Heart left ventricle (tissue), 16 donors: ENCODE results near the gene CFAP52. TPM values are rescaled to one million over a fixed set of nuclear protein-coding genes. Genes with fewer than 3 reads are reported as not detected.

Source experiments
- ATAC-seq, 4 donors: fragments of 200-7000 bp; cut with Tn5 transposase; one replicate each; pipeline ENCODE4 v1.9.1; 2020 to 2022; ENCODE audit warnings: moderate library complexity in 4 of 4, mild to moderate bottlenecking in 3 of 4, moderate number of reproducible peaks in 1 of 4
- DNase-seq, 5 donors: peaks; one replicate each; pipeline ENCODE4 v3.0.0-alpha.2; 2020
- H3K27ac ChIP-seq, 12 donors: fragments of 200-600 bp; sonication (generic) in 4 of 12; one replicate each; pipeline versions ENCODE4 v1.5.0 to v1.8.0; 2016 to 2022; ENCODE audit warnings: mild to moderate bottlenecking in 2 of 12
- H3K27me3 ChIP-seq, 9 donors: fragments of 200-600 bp; sonication (generic) in 2 of 9; one replicate each; pipeline versions ENCODE4 v1.5.1 to v1.8.0; 2016 to 2022; ENCODE audit warnings: mild to moderate bottlenecking in 3 of 9
- H3K36me3 ChIP-seq, 9 donors: fragments of 200-600 bp; sonication (generic) in 2 of 9; one replicate each; pipeline versions ENCODE4 v1.5.0 to v1.8.0; 2018 to 2022; ENCODE audit warnings: mild to moderate bottlenecking in 2 of 9
- H3K4me1 ChIP-seq, 12 donors: fragments of 200-600 bp; sonication (generic) in 4 of 12; one replicate each; pipeline versions ENCODE4 v1.5.0 to v1.8.0; 2016 to 2022; ENCODE audit warnings: mild to moderate bottlenecking in 3 of 12
- H3K4me3 ChIP-seq, 12 donors: fragments of 200-600 bp; sonication (generic) in 4 of 12; one replicate each; pipeline versions ENCODE4 v1.5.0 to v1.8.0; 2017 to 2022; ENCODE audit warnings: mild to moderate bottlenecking in 9 of 12, moderate library complexity in 4 of 12
- H3K9me3 ChIP-seq, 12 donors: fragments of 200-600 bp; sonication (generic) in 4 of 12; one replicate each; pipeline versions ENCODE4 v1.5.0 to v1.8.0; 2016 to 2022; ENCODE audit warnings: mild to moderate bottlenecking in 1 of 12
- POLR2A ChIP-seq, 2 donors: fragments of 450-650 bp; IDR thresholded peaks; one replicate each; pipeline ENCODE4 v1.6.1; 2017; ENCODE audit warnings: antibody characterized with exemption in 2 of 2, mild to moderate bottlenecking in 2 of 2, moderate library complexity in 2 of 2
- WGBS, 4 donors: extraction: QIAGEN DNeasy Blood & Tissue Kit in 2 of 4; methylation state at CpG; one replicate each; pipeline versions ENCODE4 v1.1.5 to v1.1.7; 2013 to 2018; 5-methylcytosine and 5-hydroxymethylcytosine counted together
- intact Hi-C, 10 donors: fragments of 100-400 bp; cut with DNase I; formaldehyde crosslinking; loops; one replicate each; pipeline versions ENCODE4 v1.11.1 to v1.14.2; 2022
- polyA plus RNA-seq, 2 donors: library from polyadenylated mRNA; stranded (reverse); fragments of 200-250 nt; gene quantifications; one replicate each; pipeline ENCODE4 v1.2.3, GENCODE V29; 2013
- total RNA-seq, 9 donors: library from RNA; depleted of rRNA in 2 of 9; stranded (reverse); fragments of >200 nt in 2 of 9; fragmentation: NEBNext Ultra II Directional in 3 of 9; extraction: Animal tissue kit (Norgen Biotek cat#: 25700) in 3 of 9; gene quantifications; one replicate each; pipeline versions ENCODE4 v1.1.0 to v1.2.4, GENCODE V29; 2016 to 2023
- TF ChIP-seq, protein P1 (sequence below), 12 donors: fragments of 200-600 bp; sonication (generic) in 4 of 12; IDR thresholded peaks; one replicate each; pipeline versions ENCODE4 v1.5.0 to v1.8.0; 2018 to 2022; ENCODE audit warnings: antibody characterized with exemption in 12 of 12, mild to moderate bottlenecking in 5 of 12
- donor health status: ischemic (EF 13 %, LVEDD 7.1; RV severe dilation, severe dysfunction).
- donor health status: healthy with polysubstance abuse.
- donor health status: DM: no; HTN: yes; CAD: no.
- donor health status: DM: no; HTN: no; CAD: no.
- donor health status: ischemic (EF 25% LVEDD 6.9; RV normal size, moderate dysfunction).
- donor health status: ischemic (EF 25% LVEDD 5.7; RV mildly dilated, moderate dysfunction).
- donor health status: healthy.
- donor health status: DM: yes; HTN: yes; CAD: no.
- donor health status: ischemic (EF 35%, LVEDD 5.7; RV mildly dilated, moderate dysfunction).
- donor health status: nonischemic (EF 11% LVEDD 7.7; RV severe dilation, severe dysfunction).
- donor health status: DM: yes; HTN: yes; CAD: no.
- donor health status: PGD.
- donor health status: ischemic (EF 29% LVEDD 5.4; RV normal size, mild dysfunction).
- donor health status: nonischemic (EF 23%, LVEDD 6.1; RV moderate dilation, normal function).

Gene CFAP52
- total and polyA plus RNA-seq, 11 donors = 0.87 TPM; not detected in 10

- DNase-seq (no peak), ATAC-seq (no peak)
- Histone ChIP-seq H3K27ac (no peak overlapping the region), H3K27me3 (no peaks in the 10 kb centered on the region), H3K9me3 (peaks cover 0 to 21% (median 10%) of the 10 kb centered on the region in 12 donors), H3K4me1 (no peaks in the 10 kb centered on the region), H3K4me3 (no peak overlapping the region), H3K36me3 (no peaks in the 10 kb centered on the region)
- TF ChIP-seq, protein P1, sequence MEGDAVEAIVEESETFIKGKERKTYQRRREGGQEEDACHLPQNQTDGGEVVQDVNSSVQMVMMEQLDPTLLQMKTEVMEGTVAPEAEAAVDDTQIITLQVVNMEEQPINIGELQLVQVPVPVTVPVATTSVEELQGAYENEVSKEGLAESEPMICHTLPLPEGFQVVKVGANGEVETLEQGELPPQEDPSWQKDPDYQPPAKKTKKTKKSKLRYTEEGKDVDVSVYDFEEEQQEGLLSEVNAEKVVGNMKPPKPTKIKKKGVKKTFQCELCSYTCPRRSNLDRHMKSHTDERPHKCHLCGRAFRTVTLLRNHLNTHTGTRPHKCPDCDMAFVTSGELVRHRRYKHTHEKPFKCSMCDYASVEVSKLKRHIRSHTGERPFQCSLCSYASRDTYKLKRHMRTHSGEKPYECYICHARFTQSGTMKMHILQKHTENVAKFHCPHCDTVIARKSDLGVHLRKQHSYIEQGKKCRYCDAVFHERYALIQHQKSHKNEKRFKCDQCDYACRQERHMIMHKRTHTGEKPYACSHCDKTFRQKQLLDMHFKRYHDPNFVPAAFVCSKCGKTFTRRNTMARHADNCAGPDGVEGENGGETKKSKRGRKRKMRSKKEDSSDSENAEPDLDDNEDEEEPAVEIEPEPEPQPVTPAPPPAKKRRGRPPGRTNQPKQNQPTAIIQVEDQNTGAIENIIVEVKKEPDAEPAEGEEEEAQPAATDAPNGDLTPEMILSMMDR (IDR thresholded peaks at IDR 0.05) = no peak
- no peak for TF ChIP-seq POLR2A (IDR thresholded peaks at IDR 0.05)
- 65 to 77% (median 69%) methylated on average over 7 of the region's 7 CpGs for WGBS, 4 donors
- intact Hi-C loops = no loop called here
Measured at GRCh38 chr17:9677411-9677810, 101.0 kb downstream of the CFAP52 start.

- Histone ChIP-seq H3K4me1 (no peaks in the 10 kb centered on the region), H3K36me3 (no peaks in the 10 kb centered on the region), H3K9me3 (peaks cover 0 to 21% (median 10%) of the 10 kb centered on the region in 12 donors), H3K4me3 (no peak overlapping the region), H3K27ac (no peak overlapping the region), H3K27me3 (no peaks in the 10 kb centered on the region)
- no peak for DNase-seq
- TF ChIP-seq, protein P1 (IDR thresholded peaks at IDR 0.05) = no peak
- no peak for TF ChIP-seq POLR2A (IDR thresholded peaks at IDR 0.05)
- 62 to 75% (median 74%) methylated on average over 4 of the region's 4 CpGs for WGBS, 4 donors
- intact Hi-C loops = no loop called here
- no peak for ATAC-seq
Measured at GRCh38 chr17:9677896-9678295, 101.5 kb downstream of the CFAP52 start.

DNA sequence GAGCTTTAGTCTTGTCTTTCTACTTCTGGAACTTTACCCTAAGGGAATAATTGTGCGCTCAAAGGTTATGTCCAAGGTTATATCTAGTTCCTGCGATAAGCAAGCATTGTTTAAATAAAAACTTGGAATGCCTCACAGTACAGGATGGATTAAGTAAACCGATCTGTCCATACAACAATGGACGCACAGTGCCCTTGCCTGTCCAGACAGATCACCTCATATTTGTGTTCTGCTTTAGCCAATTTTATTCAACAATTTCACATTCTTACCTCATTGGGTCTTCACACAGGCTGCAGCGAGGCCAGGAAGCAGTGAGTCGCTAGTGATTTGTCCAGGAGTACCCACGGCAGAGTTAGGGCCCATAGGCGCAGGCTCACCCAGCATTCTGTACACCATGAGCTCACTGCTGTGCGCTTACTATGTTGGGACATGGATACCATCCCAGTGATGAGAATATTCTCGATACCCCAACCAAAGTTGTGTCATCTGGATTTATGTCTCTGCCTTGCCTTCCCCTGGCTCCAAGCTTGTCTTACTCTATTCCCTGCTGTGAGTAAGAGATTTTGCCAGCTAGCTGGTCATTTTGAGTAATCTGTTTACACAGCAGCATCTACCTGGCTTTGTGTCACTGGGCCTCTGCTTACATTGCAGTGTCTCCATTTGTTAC is 108.6 kb downstream of the CFAP52 start:
- H3K36me3 ChIP-seq = no peaks in the 10 kb centered on the region
- no peak overlapping the region for H3K27ac ChIP-seq
- peaks cover 0 to 10% (median 4%) of the 10 kb centered on the region in 12 donors for H3K9me3 ChIP-seq
- no peak overlapping the region for H3K4me3 ChIP-seq
- no peak for ATAC-seq
- H3K4me1 ChIP-seq = no peaks in the 10 kb centered on the region
- 68 to 82% (median 76%) methylated on average over 10 of the region's 10 CpGs for WGBS, 4 donors
- intact Hi-C loops = no loop called here
- peaks cover 0 to 3% (median 0%) of the 10 kb centered on the region in 9 donors for H3K27me3 ChIP-seq
- DNase-seq = no peak
- TF ChIP-seq, protein P1 (IDR thresholded peaks at IDR 0.05) = no peak
- no peak for TF ChIP-seq POLR2A (IDR thresholded peaks at IDR 0.05)

Other genes with a start within 250 kb of the CFAP52 start
- 10 to 100 TPM; 51.9 to 86.0 (median 62.3) TPM for gene STX8, start 822 bp upstream of the CFAP52 start, total RNA-seq
- 10 to 100 TPM; 43.2 to 85.7 TPM for gene STX8, start 822 bp upstream of the CFAP52 start, polyA plus RNA-seq
- gene USP43, start 68.9 kb downstream of the CFAP52 start, total RNA-seq = under 1 TPM in 3 of 9 donors, not detected in 6; 0.12 to 0.41 (median 0.16) TPM
- gene USP43, start 68.9 kb downstream of the CFAP52 start, polyA plus RNA-seq = under 1 TPM in 1 of 2 donors, not detected in 1; 0.01 TPM
- 10 to 100 TPM in 8 of 9 donors, 1 to 10 TPM in 1; 1.8 to 71.2 (median 23.4) TPM for gene DHRS7C, start 214.9 kb downstream of the CFAP52 start, total RNA-seq
- 10 to 100 TPM; 11.3 to 38.6 TPM for gene DHRS7C, start 214.9 kb downstream of the CFAP52 start, polyA plus RNA-seq
- not detected for gene GSG1L2, start 245.4 kb downstream of the CFAP52 start, total RNA-seq
- gene GSG1L2, start 245.4 kb downstream of the CFAP52 start, polyA plus RNA-seq = not detected
- gene GLP2R, start 249.3 kb downstream of the CFAP52 start, total RNA-seq = under 1 TPM in 6 of 9 donors, not detected in 3; 0.05 to 0.91 (median 0.15) TPM
- gene GLP2R, start 249.3 kb downstream of the CFAP52 start, polyA plus RNA-seq = under 1 TPM; 0.07 to 0.19 TPM